ENCODE data around the gene PIAS2. TPM values are rescaled to one million over a fixed set of nuclear protein-coding genes. Genes with fewer than 3 reads are reported as not detected.
A peak's percentile ranks its signal among the peaks of the same experiment; 100 is the strongest.

The PIAS2 gene
- total RNA-seq, 5 donors from 2014 or later (not counting 1 experiment from before 2014, with no cell fraction given), result 27.2 to 39.8 (median 31.0) TPM

- Mint-ChIP-seq H3K27ac (no peak overlapping the region), H3K4me1 (peaks cover 31 to 37% (median 35%) of the 10 kb centered on the region in 3 donors), H3K9me3 (peaks cover 11 to 25% (median 15%) of the 10 kb centered on the region in 3 donors), H3K4me3 (no peak overlapping the region), H3K27me3 (no peaks in the 10 kb centered on the region), H3K36me3 (peaks cover 50% of the 10 kb centered on the region)
- Histone ChIP-seq H3K4me1 (ENCODE audit: control insufficient read depth in 1 of 2, extremely low read depth in 1 of 2, insufficient read depth in 2 of 2, low read length in 2 of 2) (peaks cover 0 to 11% of the 10 kb centered on the region in 2 experiments), H3K9me3 (peaks cover 13% of the 10 kb centered on the region), H3K27ac (ENCODE audit: low read length) (no peak overlapping the region), H3K27me3 (replicated peaks in 1 of 2; ENCODE audit: control insufficient read depth in 2 of 2, extremely low read depth in 1 of 2, insufficient read depth in 2 of 2, low read length in 1 of 2) (no peaks in the 10 kb centered on the region), H3K36me3 (ENCODE audit: control insufficient read depth in 2 of 2, extremely low read depth in 1 of 2, insufficient read depth in 1 of 2, low read length in 1 of 2) (peaks cover 3 to 17% of the 10 kb centered on the region in 2 donors), H3K4me3 (ENCODE audit: control insufficient read depth in 1 of 2, extremely low read depth in 1 of 2, low read length in 1 of 2) (no peak overlapping the region)
- ATAC-seq (replicated peaks in 1 of 4), result no peak
- ChIA-PET CTCF (interaction anchor here in 1 of 2 donors (0.6 kb wide), 1 partner anchor 1198 kb away, joined by 5 read pairs; no protein-coding TSS in a partner anchor), POLR2A (no interaction called here)
- WGBS (ENCODE audit: insufficient coverage), result no CpG with 5 or more reads among the region's 1 CpG
- DNase-seq, result no peak
These were observed 28.3 kb downstream of the PIAS2 start for GRCh38 chr18:46888965-46889364.

- H3K27ac Mint-ChIP-seq, result no peak overlapping the region
These were observed 30.4 kb downstream of the PIAS2 start for GRCh38 chr18:46886893-46887292.

GRCh38 chr18:46883180-46883579 lies 34.1 kb downstream of the PIAS2 start:
- H3K27me3 Mint-ChIP-seq, result no peaks in the 10 kb centered on the region
- ATAC-seq (replicated peaks in 1 of 4) (no peak), DNase-seq (no peak)
- peaks cover 38% of the 10 kb centered on the region for H3K36me3 Mint-ChIP-seq
- H3K9me3 ChIP-seq, result peaks cover 3% of the 10 kb centered on the region
- H3K27ac Mint-ChIP-seq, result no peak overlapping the region
- H3K4me3 Mint-ChIP-seq, result no peak overlapping the region
- H3K4me3 ChIP-seq (ENCODE audit: control insufficient read depth in 1 of 2, extremely low read depth in 1 of 2, low read length in 1 of 2), result no peak overlapping the region
- peaks cover under 1 to 4% of the 10 kb centered on the region in 2 donors for H3K36me3 ChIP-seq (ENCODE audit: control insufficient read depth in 2 of 2, extremely low read depth in 1 of 2, insufficient read depth in 1 of 2, low read length in 1 of 2)
- no peaks in the 10 kb centered on the region for H3K27me3 ChIP-seq (replicated peaks in 1 of 2; ENCODE audit: control insufficient read depth in 2 of 2, extremely low read depth in 1 of 2, insufficient read depth in 2 of 2, low read length in 1 of 2)
- 100% methylated on average over 2 of the region's 4 CpGs for WGBS (ENCODE audit: insufficient coverage)
- H3K27ac ChIP-seq (ENCODE audit: low read length), result no peak overlapping the region
- no peaks in the 10 kb centered on the region for H3K4me1 ChIP-seq (ENCODE audit: control insufficient read depth in 1 of 2, extremely low read depth in 1 of 2, insufficient read depth in 2 of 2, low read length in 2 of 2)
- peaks cover 5 to 16% (median 6%) of the 10 kb centered on the region in 3 donors for H3K9me3 Mint-ChIP-seq
- peaks cover 11 to 12% (median 11%) of the 10 kb centered on the region in 3 donors for H3K4me1 Mint-ChIP-seq
- ChIA-PET CTCF (no interaction called here), POLR2A (interaction anchor here in 1 of 2 donors (0.6 kb wide), 1 partner anchor 161 kb away, joined by 3 read pairs; no protein-coding TSS in a partner anchor)

More at GRCh38 chr18:46886893-46887292, 30.4 kb downstream of the PIAS2 start:
- POLR2A ChIA-PET, result no interaction called here
- H3K9me3 ChIP-seq, result peaks cover 13% of the 10 kb centered on the region
- WGBS (ENCODE audit: insufficient coverage), result 100% methylated on average over 1 of the region's 2 CpGs
- peaks cover 0 to 6% of the 10 kb centered on the region in 2 experiments for H3K4me1 ChIP-seq (ENCODE audit: control insufficient read depth in 1 of 2, extremely low read depth in 1 of 2, insufficient read depth in 2 of 2, low read length in 2 of 2)
- no peak overlapping the region for H3K4me3 Mint-ChIP-seq
- CTCF ChIA-PET, result no interaction called here
- ATAC-seq (replicated peaks in 1 of 4), result no peak
- H3K36me3 Mint-ChIP-seq, result peaks cover 44% of the 10 kb centered on the region
- no peaks in the 10 kb centered on the region for H3K27me3 Mint-ChIP-seq
- no peak overlapping the region for H3K4me3 ChIP-seq (ENCODE audit: control insufficient read depth in 1 of 2, extremely low read depth in 1 of 2, low read length in 1 of 2)
- H3K27me3 ChIP-seq (replicated peaks in 1 of 2; ENCODE audit: control insufficient read depth in 2 of 2, extremely low read depth in 1 of 2, insufficient read depth in 2 of 2, low read length in 1 of 2), result no peaks in the 10 kb centered on the region
- no peak overlapping the region for H3K27ac ChIP-seq (ENCODE audit: low read length)
- H3K4me1 Mint-ChIP-seq, result peaks cover 18 to 24% (median 20%) of the 10 kb centered on the region in 3 donors
- no peak for DNase-seq
- peaks cover 3 to 17% of the 10 kb centered on the region in 2 donors for H3K36me3 ChIP-seq (ENCODE audit: control insufficient read depth in 2 of 2, extremely low read depth in 1 of 2, insufficient read depth in 1 of 2, low read length in 1 of 2)
- peaks cover 11 to 25% (median 15%) of the 10 kb centered on the region in 3 donors for H3K9me3 Mint-ChIP-seq

- Mint-ChIP-seq H3K9me3 (peaks cover 14 to 31% (median 22%) of the 10 kb centered on the region in 3 donors), H3K27ac (peak overlapping the region; percentile 71 to 79), H3K4me3 (peak overlapping the region in 1 of 3 donors; percentile 36), H3K27me3 (no peaks in the 10 kb centered on the region), H3K36me3 (peaks cover 68% of the 10 kb centered on the region), H3K4me1 (peaks cover 32 to 48% (median 35%) of the 10 kb centered on the region in 3 donors)
- ChIA-PET CTCF (no interaction called here), POLR2A (no interaction called here)
- no peak overlapping the region for H3K4me3 ChIP-seq (ENCODE audit: control insufficient read depth in 1 of 2, extremely low read depth in 1 of 2, low read length in 1 of 2)
- peaks cover 2% of the 10 kb centered on the region for H3K9me3 ChIP-seq
- ATAC-seq (replicated peaks in 1 of 4), result no peak
- 85% methylated on average over 11 of the region's 15 CpGs for WGBS (ENCODE audit: insufficient coverage)
- peaks cover 10 to 13% of the 10 kb centered on the region in 2 donors for H3K36me3 ChIP-seq (ENCODE audit: control insufficient read depth in 2 of 2, extremely low read depth in 1 of 2, insufficient read depth in 1 of 2, low read length in 1 of 2)
- no peaks in the 10 kb centered on the region for H3K27me3 ChIP-seq (replicated peaks in 1 of 2; ENCODE audit: control insufficient read depth in 2 of 2, extremely low read depth in 1 of 2, insufficient read depth in 2 of 2, low read length in 1 of 2)
- no peaks in the 10 kb centered on the region for H3K4me1 ChIP-seq (ENCODE audit: control insufficient read depth in 1 of 2, extremely low read depth in 1 of 2, insufficient read depth in 2 of 2, low read length in 2 of 2)
- H3K27ac ChIP-seq (ENCODE audit: low read length), result no peak overlapping the region
- DNase-seq, result no peak
These were observed 39.8 kb downstream of the PIAS2 start for GRCh38 chr18:46877329-46877987.

- peaks cover 11% of the 10 kb centered on the region for H3K9me3 ChIP-seq
- peaks cover 9 to 14% of the 10 kb centered on the region in 2 donors for H3K36me3 ChIP-seq (ENCODE audit: control insufficient read depth in 2 of 2, extremely low read depth in 1 of 2, insufficient read depth in 1 of 2, low read length in 1 of 2)
- no peaks in the 10 kb centered on the region for H3K27me3 ChIP-seq (replicated peaks in 1 of 2; ENCODE audit: control insufficient read depth in 2 of 2, extremely low read depth in 1 of 2, insufficient read depth in 2 of 2, low read length in 1 of 2)
- Mint-ChIP-seq H3K36me3 (peaks cover 66% of the 10 kb centered on the region), H3K4me3 (no peak overlapping the region), H3K4me1 (peaks cover 34 to 43% (median 36%) of the 10 kb centered on the region in 3 donors), H3K27me3 (no peaks in the 10 kb centered on the region), H3K9me3 (peaks cover 15 to 37% (median 34%) of the 10 kb centered on the region in 3 donors), H3K27ac (no peak overlapping the region)
- ATAC-seq (replicated peaks in 1 of 4) (no peak), DNase-seq (no peak)
- H3K27ac ChIP-seq (ENCODE audit: low read length), result no peak overlapping the region
- ChIA-PET CTCF (no interaction called here), POLR2A (no interaction called here)
- no peaks in the 10 kb centered on the region for H3K4me1 ChIP-seq (ENCODE audit: control insufficient read depth in 1 of 2, extremely low read depth in 1 of 2, insufficient read depth in 2 of 2, low read length in 2 of 2)
- WGBS (ENCODE audit: insufficient coverage), result 97% methylated on average over 9 of the region's 11 CpGs
- H3K4me3 ChIP-seq (ENCODE audit: control insufficient read depth in 1 of 2, extremely low read depth in 1 of 2, low read length in 1 of 2), result no peak overlapping the region
These were observed 49.0 kb downstream of the PIAS2 start for GRCh38 chr18:46868169-46868921.

- no peak for ATAC-seq (replicated peaks in 1 of 4)
- Mint-ChIP-seq H3K27ac (no peak overlapping the region), H3K4me1 (peaks cover 26 to 38% (median 28%) of the 10 kb centered on the region in 3 donors)
These were observed 49.8 kb downstream of the PIAS2 start for GRCh38 chr18:46867367-46868143.

More at GRCh38 chr18:46867367-46868143, 49.8 kb downstream of the PIAS2 start:
- Histone ChIP-seq H3K4me1 (ENCODE audit: control insufficient read depth in 1 of 2, extremely low read depth in 1 of 2, insufficient read depth in 2 of 2, low read length in 2 of 2) (no peaks in the 10 kb centered on the region), H3K27me3 (replicated peaks in 1 of 2; ENCODE audit: control insufficient read depth in 2 of 2, extremely low read depth in 1 of 2, insufficient read depth in 2 of 2, low read length in 1 of 2) (no peaks in the 10 kb centered on the region), H3K4me3 (ENCODE audit: control insufficient read depth in 1 of 2, extremely low read depth in 1 of 2, low read length in 1 of 2) (no peak overlapping the region), H3K9me3 (peaks cover 11% of the 10 kb centered on the region), H3K36me3 (ENCODE audit: control insufficient read depth in 2 of 2, extremely low read depth in 1 of 2, insufficient read depth in 1 of 2, low read length in 1 of 2) (peaks cover 9 to 10% of the 10 kb centered on the region in 2 donors), H3K27ac (ENCODE audit: low read length) (no peak overlapping the region)
- ChIA-PET POLR2A (no interaction called here), CTCF (no interaction called here)
- no peak overlapping the region for H3K4me3 Mint-ChIP-seq
- H3K27me3 Mint-ChIP-seq, result no peaks in the 10 kb centered on the region
- H3K36me3 Mint-ChIP-seq, result peaks cover 62% of the 10 kb centered on the region
- DNase-seq, result no peak
- H3K9me3 Mint-ChIP-seq, result peaks cover 15 to 34% (median 30%) of the 10 kb centered on the region in 3 donors
